HepG2 (cell line): ENCODE measurements around the gene INAFM1. TPM values are rescaled to one million over a fixed set of nuclear protein-coding genes. Genes with fewer than 3 reads are reported as not detected.

Experiments used
- CCAR2 ChIP-seq: fragments of 200-400 bp; formaldehyde crosslinking; optimal IDR thresholded peaks from 2 replicates; pipeline ENCODE3; 2018; ENCODE audit warnings: low read depth, mild to moderate bottlenecking, low read length, moderate library complexity
- FOXA1 ChIP-seq, 2 experiments: fragments of 450-650 bp in 1 of 2; sonication (generic) in 1 of 2; formaldehyde crosslinking in 1 of 2; IDR thresholded peaks; 2 replicates each; pipeline versions ENCODE4 v1.4.0 to v1.6.1; 2016 to 2020; ENCODE audit warnings: missing genetic modification reagents in 1 of 2
- FOXO1 ChIP-seq: sonication (generic); formaldehyde crosslinking; IDR thresholded peaks from 2 replicates; pipeline ENCODE4 v1.4.0; 2020; ENCODE audit warnings: missing genetic modification reagents
- GATA4 ChIP-seq: sonication (generic); IDR thresholded peaks from 2 replicates; pipeline ENCODE4 v1.6.1; 2016; ENCODE audit warnings: antibody characterized with exemption, low read depth, borderline replicate concordance
- GTF2F1 ChIP-seq: fragments of 150-350 bp; IDR thresholded peaks from 2 replicates; pipeline ENCODE4 v1.6.1; 2014; ENCODE audit warnings: low read length
- MBD4 ChIP-seq: IDR thresholded peaks from 2 replicates; pipeline ENCODE4 v1.6.1; 2012; ENCODE audit warnings: low read length, inconsistent platforms, borderline replicate concordance
- RCOR2 ChIP-seq: IDR thresholded peaks from 2 replicates; pipeline ENCODE4 v1.6.1; 2016; ENCODE audit warnings: missing biosample characterization, missing genetic modification reagents
- RNF2 ChIP-seq: fragments of 450-650 bp; conservative IDR thresholded peaks from 2 replicates; pipeline ENCODE4 v1.6.1; 2016; ENCODE audit warnings: low read depth
- SUZ12 ChIP-seq: fragments of 150-350 bp; IDR thresholded peaks from 2 replicates; pipeline ENCODE4 v1.6.1; 2014; ENCODE audit warnings: low read depth, low read length
- ZIK1 ChIP-seq: sonication (generic); formaldehyde crosslinking; IDR thresholded peaks from 2 replicates; pipeline ENCODE4 v1.5.0; 2020; ENCODE audit warnings: mild to moderate bottlenecking, low read depth, missing genetic modification reagents, borderline replicate concordance
- ZMYM2 ChIP-seq: sonication (generic); formaldehyde crosslinking; IDR thresholded peaks from 2 replicates; pipeline ENCODE4 v1.8.0; 2022; ENCODE audit warnings: mild to moderate bottlenecking, missing genetic modification reagents
- ZNF296 ChIP-seq: sonication (generic); formaldehyde crosslinking; conservative IDR thresholded peaks from 2 replicates; pipeline ENCODE4 v1.5.0; 2020; ENCODE audit warnings: mild to moderate bottlenecking, missing genetic modification reagents
- ZNF33B ChIP-seq: sonication (generic); formaldehyde crosslinking; IDR thresholded peaks from 2 replicates; pipeline ENCODE4 v1.5.1; 2020; ENCODE audit warnings: mild to moderate bottlenecking, missing genetic modification reagents
- ZNF619 ChIP-seq: sonication (generic); formaldehyde crosslinking; IDR thresholded peaks from 2 replicates; pipeline ENCODE4 v1.4.0; 2020; ENCODE audit warnings: mild to moderate bottlenecking, missing genetic modification reagents
- polyA plus RNA-seq, 8 experiments: library from polyadenylated mRNA; depleted of rRNA in 3 of 8; stranded (reverse) in 7 of 8; unstranded in 1 of 8; fragments of >200 nt; fragmentation: Illumina TruSeq in 4 of 8; extraction: Trizol in 4 of 8; gene quantifications; 2 replicates each; pipeline versions ENCODE4 v1.2.1 to v1.2.3, GENCODE V29; 2011 to 2016; ENCODE audit warnings: low read depth in 4 of 8, missing spikeins in 1 of 8, mixed read lengths in 1 of 8; ENCODE audit not compliant: insufficient read depth in 1 of 8
- total RNA-seq, 5 experiments: library from RNA; depleted of rRNA; stranded (reverse); fragments of >200 nt; fragmentation: Illumina TruSeq; extraction: Trizol; gene quantifications; 2 replicates each; pipeline ENCODE4 v1.2.3, GENCODE V29; 2016; ENCODE audit warnings: low read depth in 1 of 5
- TF ChIP-seq, protein P1 (sequence below): sonication (generic); formaldehyde crosslinking; IDR thresholded peaks from 2 replicates; pipeline ENCODE4 v1.9.0; 2022; ENCODE audit warnings: missing genetic modification reagents, mild to moderate bottlenecking, borderline replicate concordance
- TF ChIP-seq, protein P2 (sequence below): sonication (generic); formaldehyde crosslinking; IDR thresholded peaks from 2 replicates; pipeline ENCODE4 v1.8.1; 2023; ENCODE audit warnings: mild to moderate bottlenecking, missing genetic modification reagents
- TF ChIP-seq, protein P3 (sequence below): sonication (generic); formaldehyde crosslinking; IDR thresholded peaks from 2 replicates; pipeline ENCODE4 v1.4.0; 2020; ENCODE audit warnings: mild to moderate bottlenecking, missing genetic modification reagents
- TF ChIP-seq, protein P4 (sequence below): sonication (generic); formaldehyde crosslinking; IDR thresholded peaks from 2 replicates; pipeline ENCODE4 v1.4.0; 2020; ENCODE audit warnings: mild to moderate bottlenecking, low read depth, missing genetic modification reagents
- TF ChIP-seq, protein P5 (sequence below): sonication (generic); formaldehyde crosslinking; IDR thresholded peaks from 2 replicates; pipeline ENCODE4 v1.4.0; 2020; ENCODE audit warnings: missing genetic modification reagents
- TF ChIP-seq, protein P6 (sequence below): sonication (generic); formaldehyde crosslinking; IDR thresholded peaks from 2 replicates; pipeline ENCODE4 v1.8.1; 2023; ENCODE audit warnings: missing genetic modification reagents, mild to moderate bottlenecking, borderline replicate concordance

The INAFM1 gene
- total and polyA plus RNA-seq, 2 of the 13 experiments (the other 11 are each of a cell fraction or from before 2014, with no cell fraction given) = 0.88 to 1.9 TPM

DNA sequence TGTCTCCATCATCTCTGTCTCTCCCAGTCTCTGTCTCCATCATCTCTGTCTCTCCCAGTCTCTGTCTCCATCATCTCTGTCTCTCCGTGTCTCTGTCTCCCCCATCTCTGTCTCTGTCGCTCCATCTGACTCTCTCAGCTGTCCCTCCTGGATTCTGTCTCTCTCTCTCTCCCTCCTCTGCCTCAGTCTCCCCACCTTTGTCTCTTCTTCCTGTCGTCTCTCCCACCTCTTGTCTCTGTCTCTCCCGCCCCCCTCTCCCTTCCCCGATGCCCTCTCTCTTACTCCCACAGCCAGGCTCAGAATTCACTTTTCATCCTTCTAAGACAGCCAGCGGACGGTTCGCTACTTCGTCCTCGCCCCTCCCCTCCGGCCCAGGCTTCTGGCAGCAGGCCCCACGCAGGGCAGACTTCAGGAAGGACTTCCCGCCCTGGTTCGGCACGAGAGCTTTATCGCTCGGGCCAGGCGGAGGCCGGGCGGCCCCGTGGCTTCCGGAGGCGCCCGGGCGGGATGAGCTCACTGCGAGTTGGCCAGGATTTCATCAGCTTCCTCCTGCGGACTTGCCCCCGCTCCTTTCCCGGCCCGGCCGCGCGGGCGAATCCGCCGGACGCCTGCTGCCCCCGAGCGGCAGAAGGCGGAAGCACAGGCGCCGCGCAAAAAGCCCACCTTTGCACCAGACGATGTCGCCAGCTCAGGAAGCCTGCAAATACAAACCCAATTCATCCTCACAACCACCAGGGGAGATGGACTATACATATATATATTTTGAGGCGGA lies 30.7 kb upstream of the INAFM1 start (continued):
- TF ChIP-seq, protein P1, sequence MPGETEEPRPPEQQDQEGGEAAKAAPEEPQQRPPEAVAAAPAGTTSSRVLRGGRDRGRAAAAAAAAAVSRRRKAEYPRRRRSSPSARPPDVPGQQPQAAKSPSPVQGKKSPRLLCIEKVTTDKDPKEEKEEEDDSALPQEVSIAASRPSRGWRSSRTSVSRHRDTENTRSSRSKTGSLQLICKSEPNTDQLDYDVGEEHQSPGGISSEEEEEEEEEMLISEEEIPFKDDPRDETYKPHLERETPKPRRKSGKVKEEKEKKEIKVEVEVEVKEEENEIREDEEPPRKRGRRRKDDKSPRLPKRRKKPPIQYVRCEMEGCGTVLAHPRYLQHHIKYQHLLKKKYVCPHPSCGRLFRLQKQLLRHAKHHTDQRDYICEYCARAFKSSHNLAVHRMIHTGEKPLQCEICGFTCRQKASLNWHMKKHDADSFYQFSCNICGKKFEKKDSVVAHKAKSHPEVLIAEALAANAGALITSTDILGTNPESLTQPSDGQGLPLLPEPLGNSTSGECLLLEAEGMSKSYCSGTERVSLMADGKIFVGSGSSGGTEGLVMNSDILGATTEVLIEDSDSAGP (CRISPR knock-in tag) = peak; percentile 95
- TF ChIP-seq ZIK1 (CRISPR knock-in tag) (peak; percentile 47; the same call in 1 of the 2 replicates), FOXO1 (CRISPR knock-in tag) (peak; percentile 20; the same call in 1 of the 2 replicates), ZNF296 (no peak), ZNF33B (CRISPR knock-in tag) (0 out of 2 replicates have a peak, but pooled peaks have one; percentile 87), FOXA1 (IDR thresholded peaks at IDR 0.05) (no peak), FOXA1 (CRISPR knock-in tag; IDR thresholded peaks at IDR 0.05) (no peak), ZNF619 (peak; percentile 94), GATA4 (no peak), SUZ12 (no peak), GTF2F1 (no peak), RCOR2 (CRISPR knock-in tag) (peak; percentile 99; the same call in 1 of the 2 replicates), RNF2 (peak; percentile 78), ZMYM2 (CRISPR knock-in tag) (peak; percentile 81; the same call in 1 of the 2 replicates), MBD4 (no peak), CCAR2 (no peak)
- TF ChIP-seq, protein P2, sequence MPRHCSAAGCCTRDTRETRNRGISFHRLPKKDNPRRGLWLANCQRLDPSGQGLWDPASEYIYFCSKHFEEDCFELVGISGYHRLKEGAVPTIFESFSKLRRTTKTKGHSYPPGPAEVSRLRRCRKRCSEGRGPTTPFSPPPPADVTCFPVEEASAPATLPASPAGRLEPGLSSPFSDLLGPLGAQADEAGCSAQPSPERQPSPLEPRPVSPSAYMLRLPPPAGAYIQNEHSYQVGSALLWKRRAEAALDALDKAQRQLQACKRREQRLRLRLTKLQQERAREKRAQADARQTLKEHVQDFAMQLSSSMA (CRISPR knock-in tag) = no peak
- TF ChIP-seq, protein P3, sequence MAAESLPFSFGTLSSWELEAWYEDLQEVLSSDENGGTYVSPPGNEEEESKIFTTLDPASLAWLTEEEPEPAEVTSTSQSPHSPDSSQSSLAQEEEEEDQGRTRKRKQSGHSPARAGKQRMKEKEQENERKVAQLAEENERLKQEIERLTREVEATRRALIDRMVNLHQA (CRISPR knock-in tag) = peak; percentile 97
- TF ChIP-seq, protein P4, sequence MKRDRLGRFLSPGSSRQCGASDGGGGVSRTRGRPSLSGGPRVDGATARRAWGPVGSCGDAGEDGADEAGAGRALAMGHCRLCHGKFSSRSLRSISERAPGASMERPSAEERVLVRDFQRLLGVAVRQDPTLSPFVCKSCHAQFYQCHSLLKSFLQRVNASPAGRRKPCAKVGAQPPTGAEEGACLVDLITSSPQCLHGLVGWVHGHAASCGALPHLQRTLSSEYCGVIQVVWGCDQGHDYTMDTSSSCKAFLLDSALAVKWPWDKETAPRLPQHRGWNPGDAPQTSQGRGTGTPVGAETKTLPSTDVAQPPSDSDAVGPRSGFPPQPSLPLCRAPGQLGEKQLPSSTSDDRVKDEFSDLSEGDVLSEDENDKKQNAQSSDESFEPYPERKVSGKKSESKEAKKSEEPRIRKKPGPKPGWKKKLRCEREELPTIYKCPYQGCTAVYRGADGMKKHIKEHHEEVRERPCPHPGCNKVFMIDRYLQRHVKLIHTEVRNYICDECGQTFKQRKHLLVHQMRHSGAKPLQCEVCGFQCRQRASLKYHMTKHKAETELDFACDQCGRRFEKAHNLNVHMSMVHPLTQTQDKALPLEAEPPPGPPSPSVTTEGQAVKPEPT (CRISPR knock-in tag) = peak; percentile 37; the same call in 1 of the 2 replicates
- TF ChIP-seq, protein P5, sequence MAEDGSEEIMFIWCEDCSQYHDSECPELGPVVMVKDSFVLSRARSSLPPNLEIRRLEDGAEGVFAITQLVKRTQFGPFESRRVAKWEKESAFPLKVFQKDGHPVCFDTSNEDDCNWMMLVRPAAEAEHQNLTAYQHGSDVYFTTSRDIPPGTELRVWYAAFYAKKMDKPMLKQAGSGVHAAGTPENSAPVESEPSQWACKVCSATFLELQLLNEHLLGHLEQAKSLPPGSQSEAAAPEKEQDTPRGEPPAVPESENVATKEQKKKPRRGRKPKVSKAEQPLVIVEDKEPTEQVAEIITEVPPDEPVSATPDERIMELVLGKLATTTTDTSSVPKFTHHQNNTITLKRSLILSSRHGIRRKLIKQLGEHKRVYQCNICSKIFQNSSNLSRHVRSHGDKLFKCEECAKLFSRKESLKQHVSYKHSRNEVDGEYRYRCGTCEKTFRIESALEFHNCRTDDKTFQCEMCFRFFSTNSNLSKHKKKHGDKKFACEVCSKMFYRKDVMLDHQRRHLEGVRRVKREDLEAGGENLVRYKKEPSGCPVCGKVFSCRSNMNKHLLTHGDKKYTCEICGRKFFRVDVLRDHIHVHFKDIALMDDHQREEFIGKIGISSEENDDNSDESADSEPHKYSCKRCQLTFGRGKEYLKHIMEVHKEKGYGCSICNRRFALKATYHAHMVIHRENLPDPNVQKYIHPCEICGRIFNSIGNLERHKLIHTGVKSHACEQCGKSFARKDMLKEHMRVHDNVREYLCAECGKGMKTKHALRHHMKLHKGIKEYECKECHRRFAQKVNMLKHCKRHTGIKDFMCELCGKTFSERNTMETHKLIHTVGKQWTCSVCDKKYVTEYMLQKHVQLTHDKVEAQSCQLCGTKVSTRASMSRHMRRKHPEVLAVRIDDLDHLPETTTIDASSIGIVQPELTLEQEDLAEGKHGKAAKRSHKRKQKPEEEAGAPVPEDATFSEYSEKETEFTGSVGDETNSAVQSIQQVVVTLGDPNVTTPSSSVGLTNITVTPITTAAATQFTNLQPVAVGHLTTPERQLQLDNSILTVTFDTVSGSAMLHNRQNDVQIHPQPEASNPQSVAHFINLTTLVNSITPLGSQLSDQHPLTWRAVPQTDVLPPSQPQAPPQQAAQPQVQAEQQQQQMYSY (CRISPR knock-in tag) = no peak
- TF ChIP-seq, protein P6, sequence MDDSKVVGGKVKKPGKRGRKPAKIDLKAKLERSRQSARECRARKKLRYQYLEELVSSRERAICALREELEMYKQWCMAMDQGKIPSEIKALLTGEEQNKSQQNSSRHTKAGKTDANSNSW = peak; percentile 32; the same call in 1 of the 2 replicates
